Lower lobe of right lung (tissue), 2 donors: ENCODE data around the gene CCDC13. TPM values are rescaled to one million over a fixed set of nuclear protein-coding genes. Genes with fewer than 3 reads are reported as not detected.

Experiments used
- ATAC-seq, 2 donors: fragments of 200-7000 bp; cut with Tn5 transposase; one replicate each; pipeline ENCODE4 v1.9.1; 2020 to 2022; ENCODE audit warnings: mild to moderate bottlenecking in 2 of 2, moderate library complexity in 2 of 2
- DNase-seq: peaks from one replicate; pipeline ENCODE4 v3.0.0-alpha.2; 2020
- H3K27ac ChIP-seq: fragments of 200-600 bp; one replicate; pipeline ENCODE4 v1.8.0; 2022
- H3K27me3 ChIP-seq: fragments of 200-600 bp; one replicate; pipeline ENCODE4 v1.8.0; 2022; ENCODE audit warnings: low read depth
- H3K36me3 ChIP-seq: fragments of 200-600 bp; one replicate; pipeline ENCODE4 v1.8.0; 2022; ENCODE audit warnings: mild to moderate bottlenecking
- H3K4me1 ChIP-seq: fragments of 200-600 bp; one replicate; pipeline ENCODE4 v1.8.0; 2022
- H3K4me3 ChIP-seq: fragments of 200-600 bp; one replicate; pipeline ENCODE4 v1.8.0; 2022; ENCODE audit warnings: mild to moderate bottlenecking
- H3K9me3 ChIP-seq: fragments of 200-600 bp; one replicate; pipeline ENCODE4 v1.8.0; 2022
- CTCF ChIP-seq: fragments of 200-600 bp; IDR thresholded peaks from one replicate; pipeline ENCODE4 v1.8.0; 2022; ENCODE audit warnings: antibody characterized with exemption, mild to moderate bottlenecking
- intact Hi-C: fragments of 100-400 bp; cut with DNase I; formaldehyde crosslinking; loops from one replicate; pipeline ENCODE4 v1.11.0; 2022
- total RNA-seq: library from RNA; stranded (reverse); fragmentation: NEBNext Ultra II Directional; extraction: Animal tissue kit (Norgen Biotek cat#: 25700); gene quantifications from one replicate; pipeline ENCODE4 v1.2.1, GENCODE V29; 2021
- donor health status: DM: no; HTN: yes; CAD: no; lungs with severe emphysema.

The CCDC13 gene
- total RNA-seq, 1 donor from 2014 or later, result 2.5 TPM

- Histone ChIP-seq H3K9me3 (no peaks in the 10 kb centered on the region), H3K4me3 (no peak overlapping the region), H3K36me3 (no peaks in the 10 kb centered on the region), H3K4me1 (peaks cover 9% of the 10 kb centered on the region), H3K27ac (no peak overlapping the region), H3K27me3 (no peaks in the 10 kb centered on the region)
- intact Hi-C loops, result no loop called here
- no peak for DNase-seq
- ATAC-seq, result no peak
- TF ChIP-seq CTCF, result no peak
Measured at GRCh38 chr3:42756681-42757213, 16.3 kb downstream of the CCDC13 start.

- H3K27me3 ChIP-seq, result no peaks in the 10 kb centered on the region
- no peaks in the 10 kb centered on the region for H3K36me3 ChIP-seq
- H3K9me3 ChIP-seq, result no peaks in the 10 kb centered on the region
- intact Hi-C loops, result no loop called here
- peak; percentile 34 for TF ChIP-seq CTCF
- ATAC-seq (peak in 1 of 2 donors; percentile 47), DNase-seq (no peak)
- H3K4me1 ChIP-seq, result peaks cover under 1% of the 10 kb centered on the region
- no peak overlapping the region for H3K4me3 ChIP-seq
- no peak overlapping the region for H3K27ac ChIP-seq
Measured at GRCh38 chr3:42755681-42756578, 17.1 kb downstream of the CCDC13 start.

- Histone ChIP-seq H3K4me3 (no peak overlapping the region), H3K9me3 (no peaks in the 10 kb centered on the region), H3K27ac (no peak overlapping the region), H3K36me3 (no peaks in the 10 kb centered on the region), H3K4me1 (no peaks in the 10 kb centered on the region), H3K27me3 (no peaks in the 10 kb centered on the region)
- TF ChIP-seq CTCF, result no peak
- no peak for DNase-seq
- intact Hi-C loops, result no loop called here
- ATAC-seq, result no peak
Measured at GRCh38 chr3:42753757-42754156, 19.3 kb downstream of the CCDC13 start.

- Histone ChIP-seq H3K4me3 (no peak overlapping the region), H3K27me3 (no peaks in the 10 kb centered on the region), H3K27ac (no peak overlapping the region), H3K4me1 (no peaks in the 10 kb centered on the region), H3K36me3 (no peaks in the 10 kb centered on the region), H3K9me3 (no peaks in the 10 kb centered on the region)
- TF ChIP-seq CTCF, result no peak
- ATAC-seq, result peak; percentile 19 to 59
- intact Hi-C loops, result no loop called here
- DNase-seq, result no peak
Measured at GRCh38 chr3:42752961-42753360, 20.1 kb downstream of the CCDC13 start.

- no peaks in the 10 kb centered on the region for H3K27me3 ChIP-seq
- no peak for TF ChIP-seq CTCF
- H3K4me1 ChIP-seq, result peaks cover 4% of the 10 kb centered on the region
- no peak overlapping the region for H3K27ac ChIP-seq
- intact Hi-C loops, result no loop called here
- no peaks in the 10 kb centered on the region for H3K36me3 ChIP-seq
- H3K4me3 ChIP-seq, result no peak overlapping the region
- ATAC-seq (no peak), DNase-seq (no peak)
- H3K9me3 ChIP-seq, result no peaks in the 10 kb centered on the region
Measured at GRCh38 chr3:42752441-42752840, 20.6 kb downstream of the CCDC13 start.
